NCI-H2196 treated with DMSO at 0.1 percent for 48 hours (cell line): ENCODE results near the gene EFCAB7.

Source experiments
- DNase-seq: peaks from one replicate; lab custom pipeline; 2025; ENCODE audit not compliant: unreplicated experiment; lab: John Stamatoyannopoulos, UW

Gene EFCAB7, protein sequence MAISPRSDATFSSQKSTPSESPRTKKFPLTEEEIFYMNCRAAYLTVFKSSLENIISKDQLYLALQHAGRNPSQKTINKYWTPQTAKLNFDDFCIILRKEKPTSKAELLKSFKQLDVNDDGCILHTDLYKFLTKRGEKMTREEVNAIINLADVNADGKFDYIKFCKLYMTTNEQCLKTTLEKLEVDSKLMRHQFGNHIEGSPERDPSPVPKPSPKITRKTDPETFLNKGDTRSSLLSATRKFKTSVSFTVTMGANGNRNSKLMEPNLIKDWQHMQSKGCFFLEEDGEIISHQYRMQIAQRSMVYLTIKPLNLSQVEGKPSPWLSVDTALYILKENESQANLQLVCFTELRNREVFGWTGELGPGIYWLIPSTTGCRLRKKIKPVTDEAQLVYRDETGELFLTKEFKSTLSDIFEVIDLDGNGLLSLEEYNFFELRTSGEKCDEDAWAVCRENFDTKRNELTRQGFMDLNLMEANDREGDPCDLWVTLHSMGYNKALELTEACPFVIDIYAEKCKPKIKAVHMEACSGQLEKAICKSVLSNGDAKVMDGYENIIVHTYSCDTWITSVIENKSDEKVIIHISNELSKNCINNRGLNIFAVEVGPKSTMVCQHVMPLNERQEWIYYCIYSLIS

GRCh38 chr1:63522891-63523728 is at the start of gene EFCAB7, which contains the start of gene ITGB3BP:
TSS of gene EFCAB7 (plus strand) at chr1:63523525. CDS start at chr1:63525573, 2,048 bp downstream.
TSS of gene ITGB3BP (minus strand) at chr1:63523225. CDS start at chr1:63523133, 92 bp downstream.
- peak; percentile 94 for DNase-seq

GRCh38 chr1:63475761-63476160 is 47.6 kb upstream of the EFCAB7 start:
- DNase-seq, result no peak

DNA sequence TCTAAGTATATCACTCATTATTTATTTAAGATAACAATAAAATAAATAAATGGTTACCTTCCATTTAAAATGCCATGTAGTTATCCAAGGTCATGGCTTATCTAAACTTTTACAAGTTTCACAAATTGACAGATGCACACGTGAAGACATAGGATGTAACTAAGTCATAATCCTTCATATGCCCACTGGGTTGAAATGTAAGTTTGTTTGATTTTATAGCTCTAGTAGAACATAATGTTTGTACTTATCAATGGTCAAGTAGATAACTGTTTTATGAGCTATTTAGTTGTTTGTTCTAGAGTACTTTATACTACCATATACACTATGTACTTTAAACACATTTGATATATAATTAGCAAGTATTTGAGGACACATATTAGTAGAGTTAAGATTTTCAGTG is 43.3 kb upstream of the EFCAB7 start:
- DNase-seq, result no peak

GRCh38 chr1:63486629-63487028 is 36.7 kb upstream of the EFCAB7 start:
- DNase-seq, result no peak

DNA sequence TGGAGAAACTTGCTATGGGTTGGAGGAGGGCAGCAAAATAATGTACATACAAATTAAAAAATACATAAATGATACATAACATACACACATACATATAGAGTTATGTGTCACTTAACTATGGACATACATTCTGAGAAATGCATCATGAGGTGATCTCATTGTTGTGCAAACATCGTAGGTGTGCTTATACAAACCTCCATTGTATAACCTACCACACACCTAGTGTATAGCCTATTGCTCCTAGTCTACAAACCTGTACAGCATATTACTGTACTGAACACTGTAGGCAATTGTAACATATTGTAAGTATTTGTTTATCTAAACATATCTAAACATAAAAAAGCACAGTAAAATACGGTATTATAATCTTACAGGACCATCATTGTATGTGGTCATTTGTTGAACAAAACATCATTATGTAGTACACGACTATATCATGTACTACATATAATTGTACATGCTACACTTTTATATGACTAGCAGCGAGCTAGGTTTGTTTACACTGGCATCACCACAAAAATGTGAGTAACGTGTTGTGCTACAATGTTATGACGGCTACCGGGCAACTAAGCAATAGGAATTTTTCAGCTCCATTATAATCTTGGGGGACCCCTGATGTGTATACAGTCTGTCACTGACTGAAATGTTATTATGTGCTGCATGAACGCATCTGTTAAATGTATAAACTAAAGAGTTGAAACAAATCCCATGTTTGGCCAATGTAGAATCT is 35.8 kb upstream of the EFCAB7 start:
- DNase-seq, result no peak

DNA sequence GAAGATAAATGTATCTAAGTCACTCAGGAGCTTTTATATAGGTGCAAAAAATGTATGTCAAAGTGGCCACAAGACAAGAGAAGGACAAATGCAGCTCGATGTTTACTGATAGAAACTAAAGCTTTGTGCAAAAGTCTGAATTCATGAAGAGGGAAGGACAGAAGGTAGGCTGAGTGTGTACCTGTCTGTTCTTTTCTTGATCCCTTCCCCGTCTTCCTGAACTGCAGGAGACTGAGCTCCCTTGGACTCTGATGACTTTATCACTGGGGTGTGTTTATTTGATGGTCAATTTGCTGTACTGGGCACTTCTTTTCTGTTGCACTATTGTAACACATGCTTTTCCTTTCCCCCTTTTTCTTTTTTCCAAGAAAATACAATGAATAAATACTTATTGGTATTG is 25.7 kb upstream of the EFCAB7 start:
- DNase-seq, result no peak

DNA sequence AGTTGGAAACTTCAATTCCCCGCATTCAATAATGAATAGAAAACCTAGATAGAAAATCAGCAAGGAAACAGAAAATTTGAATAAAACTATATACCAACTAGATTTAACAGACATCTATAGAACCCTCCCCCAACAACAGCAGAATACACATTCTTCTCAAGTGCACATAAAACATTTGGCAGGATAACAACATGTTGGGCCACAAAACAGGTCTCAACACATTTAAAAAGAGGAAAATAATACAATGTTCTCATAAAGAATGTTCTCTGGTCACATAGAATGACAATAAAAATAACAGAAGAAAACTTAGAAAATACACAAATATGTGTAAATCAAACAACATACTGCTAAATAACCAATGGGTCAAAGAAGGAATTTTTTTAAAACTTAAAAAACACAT is 25.2 kb upstream of the EFCAB7 start:
- DNase-seq, result no peak

GRCh38 chr1:63501256-63501655 is 22.1 kb upstream of the EFCAB7 start:
- no peak for DNase-seq

- DNase-seq, result no peak
Observed at GRCh38 chr1:63506782-63507181, 16.5 kb upstream of the EFCAB7 start.

GRCh38 chr1:63509718-63510117 is 13.6 kb upstream of the EFCAB7 start:
- DNase-seq, result no peak

- no peak for DNase-seq
Observed at GRCh38 chr1:63512584-63512983, 10.7 kb upstream of the EFCAB7 start.

GRCh38 chr1:63516629-63517028 is 6.7 kb upstream of the EFCAB7 start:
- no peak for DNase-seq

DNA sequence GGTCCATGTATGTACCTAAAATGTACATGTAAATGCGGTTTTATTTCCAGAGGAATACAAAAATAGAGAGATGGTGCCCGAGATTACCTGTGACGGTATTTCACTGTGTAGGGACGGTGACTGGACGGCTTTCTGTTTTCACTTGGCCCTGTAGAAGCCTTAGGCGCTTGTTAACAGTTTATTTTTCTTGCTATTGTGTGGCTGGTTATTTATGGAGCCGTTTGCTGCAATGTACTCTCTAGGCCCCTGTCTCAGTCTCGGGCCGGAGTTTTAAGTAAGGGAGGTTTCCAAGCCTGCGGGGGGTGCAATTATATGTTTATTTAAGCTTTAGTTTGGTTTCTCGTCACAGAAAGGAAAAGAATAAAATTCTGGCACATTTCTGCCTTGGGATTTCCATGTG is 413 bp downstream of the EFCAB7 start:
- no peak for DNase-seq

- no peak for DNase-seq
Observed at GRCh38 chr1:63524201-63524600, 876 bp downstream of the EFCAB7 start.

DNA sequence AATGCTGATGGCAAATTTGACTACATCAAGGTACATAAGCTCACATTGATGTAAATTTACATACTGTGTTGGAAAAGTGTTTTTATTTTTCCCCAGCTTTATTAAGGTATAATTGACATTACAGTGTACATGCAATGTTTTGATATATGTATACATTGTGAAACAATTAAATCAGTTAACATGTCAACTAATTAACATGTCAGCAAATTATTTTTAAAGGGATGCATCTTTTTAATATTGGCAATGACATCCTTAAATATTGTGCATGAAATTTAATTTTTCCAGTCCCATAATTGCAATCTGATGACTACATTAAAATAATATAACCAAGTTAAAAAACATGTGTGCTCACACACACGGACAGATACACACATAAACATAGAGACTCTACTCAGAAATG is 9.4 kb downstream of the EFCAB7 start:
- no peak for DNase-seq

GRCh38 chr1:63533931-63534330 is 10.6 kb downstream of the EFCAB7 start:
- no peak for DNase-seq

GRCh38 chr1:63534406-63534805 is 11.1 kb downstream of the EFCAB7 start:
- no peak for DNase-seq

GRCh38 chr1:63537006-63537405 is 13.7 kb downstream of the EFCAB7 start:
- DNase-seq, result no peak

DNA sequence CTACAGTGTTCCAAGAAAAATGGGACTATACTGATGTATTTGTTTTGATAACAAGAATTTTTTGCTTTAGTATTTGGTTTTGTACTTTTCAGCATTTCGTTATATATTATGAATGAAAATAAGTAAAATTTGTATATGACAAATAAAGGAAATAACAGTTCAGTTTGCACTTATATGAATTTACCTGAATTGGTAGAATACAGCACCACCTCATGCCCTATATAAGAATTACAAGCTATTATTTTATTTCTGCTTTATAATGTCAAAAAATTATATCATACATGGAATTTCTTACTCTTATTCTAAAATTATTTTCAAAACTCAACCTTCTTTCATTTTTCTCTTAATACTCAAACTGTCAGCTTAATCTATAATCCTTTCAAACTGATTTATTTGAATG is 14.6 kb downstream of the EFCAB7 start:
- no peak for DNase-seq

DNA sequence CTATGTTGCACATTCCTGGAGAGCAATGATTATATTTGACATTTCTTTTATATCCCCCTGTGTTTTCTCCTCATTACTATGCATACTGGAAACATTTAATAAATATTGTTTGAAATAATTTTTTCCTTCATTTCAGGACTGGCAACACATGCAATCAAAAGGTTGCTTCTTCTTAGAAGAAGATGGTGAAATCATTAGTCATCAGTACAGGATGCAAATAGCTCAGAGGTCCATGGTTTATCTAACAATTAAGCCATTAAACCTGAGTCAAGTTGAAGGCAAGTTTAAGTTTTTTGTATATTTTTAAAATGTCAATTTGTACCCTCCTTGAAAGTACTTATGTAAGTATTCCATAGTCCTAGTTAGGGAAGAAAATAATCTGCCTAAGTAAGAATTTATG is 22.5 kb downstream of the EFCAB7 start:
- no peak for DNase-seq
